CD4-positive, alpha-beta T cell treated with Interleukin-17A for 4 hours (primary cell): ENCODE measurements around the gene ABCC6.

Source experiments
- DNase-seq: peaks from one replicate; pipeline ENCODE4 v3.0.0-alpha.2; 2020; ENCODE audit warnings: mixed read lengths

ABCC6 gene

GRCh38 chr16:16139061-16139460 is 84.2 kb downstream of the ABCC6 start:
- DNase-seq = no peak

DNA sequence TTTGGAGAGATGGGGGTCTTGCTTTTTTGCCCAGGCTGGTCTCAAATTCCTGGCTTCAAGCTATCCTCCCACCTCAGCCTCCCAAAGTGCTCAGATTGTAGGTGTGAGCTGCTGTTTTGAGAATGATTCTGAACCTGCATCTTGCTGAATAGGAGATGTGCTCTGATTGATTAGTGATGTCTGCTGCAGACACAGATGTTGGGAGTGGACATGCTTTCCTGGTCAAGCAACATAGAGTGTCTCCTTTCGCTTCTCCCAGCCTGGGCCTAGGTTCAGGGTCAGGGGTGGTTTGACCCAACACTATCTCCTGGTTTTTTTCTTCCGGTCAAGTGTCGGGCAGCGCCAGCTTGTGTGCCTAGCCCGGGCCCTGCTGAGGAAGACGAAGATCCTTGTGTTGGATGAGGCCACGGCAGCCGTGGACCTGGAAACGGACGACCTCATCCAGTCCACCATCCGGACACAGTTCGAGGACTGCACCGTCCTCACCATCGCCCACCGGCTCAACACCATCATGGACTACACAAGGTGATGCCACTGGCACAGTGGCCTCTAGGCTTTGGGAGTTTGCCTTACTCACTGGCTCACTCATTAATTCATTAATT is 85.2 kb downstream of the ABCC6 start:
- no peak for DNase-seq

- no peak for DNase-seq
These were observed 86.2 kb downstream of the ABCC6 start for GRCh38 chr16:16137110-16137509.

DNA sequence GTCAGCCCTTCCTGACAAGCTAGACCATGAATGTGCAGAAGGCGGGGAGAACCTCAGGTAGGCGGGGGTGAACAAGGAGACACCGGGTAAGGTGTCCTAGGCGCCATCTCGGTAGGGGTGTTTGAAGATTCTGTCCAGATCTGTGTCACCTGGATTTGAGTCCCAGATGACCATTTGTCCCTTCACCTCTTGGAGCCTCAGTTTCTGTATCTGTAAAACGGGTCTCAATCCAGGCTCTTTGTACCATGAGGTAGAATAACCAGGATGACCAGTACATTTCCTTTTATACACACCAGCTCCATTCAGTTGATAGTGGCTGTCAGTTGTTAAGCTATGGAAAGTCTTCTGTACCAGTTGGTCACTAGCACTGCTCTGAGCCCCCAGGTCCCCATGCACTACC is 86.7 kb downstream of the ABCC6 start:
- no peak for DNase-seq

DNA sequence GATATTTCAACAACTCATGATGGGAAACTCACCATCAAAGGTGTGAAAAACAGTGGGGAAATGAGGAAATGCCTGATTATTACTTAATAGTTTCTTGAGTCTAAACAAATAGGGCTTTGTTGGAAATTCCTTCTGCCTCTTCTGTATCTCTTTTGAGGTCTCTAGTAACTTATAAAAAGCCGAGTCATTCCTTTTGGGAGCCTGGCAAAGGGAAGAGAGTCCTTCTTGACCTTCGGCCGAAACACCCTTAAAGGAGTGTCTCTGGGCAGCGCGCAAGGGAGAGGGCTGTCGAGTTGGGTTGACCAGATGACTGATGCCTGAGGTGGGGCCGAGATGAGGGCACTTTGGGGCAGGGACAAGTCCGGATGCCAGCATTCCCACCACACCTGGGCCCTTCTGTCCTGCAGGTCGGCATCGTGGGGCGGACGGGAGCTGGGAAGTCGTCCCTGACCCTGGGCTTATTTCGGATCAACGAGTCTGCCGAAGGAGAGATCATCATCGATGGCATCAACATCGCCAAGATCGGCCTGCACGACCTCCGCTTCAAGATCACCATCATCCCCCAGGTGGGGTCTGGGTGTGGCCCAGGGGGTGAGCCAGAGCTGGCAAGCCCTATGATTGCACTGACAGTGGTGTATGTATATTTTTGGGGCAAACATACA is 89.2 kb downstream of the ABCC6 start:
- DNase-seq = no peak

GRCh38 chr16:16131659-16132058 is 91.6 kb downstream of the ABCC6 start:
- DNase-seq = no peak

- DNase-seq = no peak
These were observed 92.1 kb downstream of the ABCC6 start for GRCh38 chr16:16131204-16131603.

- peak; percentile 70 for DNase-seq
These were observed 95.7 kb downstream of the ABCC6 start for GRCh38 chr16:16127469-16128116.

DNA sequence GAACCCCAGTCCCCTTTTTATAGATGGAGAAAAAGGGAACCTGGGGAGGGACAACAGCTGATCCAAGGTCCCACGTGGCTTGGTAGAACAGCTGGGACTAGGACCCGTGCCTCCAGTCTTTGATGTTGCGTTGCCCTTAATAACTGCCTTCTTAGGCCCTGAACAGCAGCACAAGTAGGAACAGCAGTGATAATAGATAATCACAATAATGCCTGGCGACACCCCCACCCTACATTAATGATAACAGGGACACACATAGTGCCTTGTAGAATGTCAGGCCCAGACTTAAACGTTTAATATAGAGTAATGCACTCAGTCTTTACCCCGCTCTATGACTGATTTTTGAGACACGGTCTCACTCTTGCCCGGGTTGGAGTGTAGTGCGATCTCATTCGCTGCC is 96.4 kb downstream of the ABCC6 start:
- no peak for DNase-seq

DNA sequence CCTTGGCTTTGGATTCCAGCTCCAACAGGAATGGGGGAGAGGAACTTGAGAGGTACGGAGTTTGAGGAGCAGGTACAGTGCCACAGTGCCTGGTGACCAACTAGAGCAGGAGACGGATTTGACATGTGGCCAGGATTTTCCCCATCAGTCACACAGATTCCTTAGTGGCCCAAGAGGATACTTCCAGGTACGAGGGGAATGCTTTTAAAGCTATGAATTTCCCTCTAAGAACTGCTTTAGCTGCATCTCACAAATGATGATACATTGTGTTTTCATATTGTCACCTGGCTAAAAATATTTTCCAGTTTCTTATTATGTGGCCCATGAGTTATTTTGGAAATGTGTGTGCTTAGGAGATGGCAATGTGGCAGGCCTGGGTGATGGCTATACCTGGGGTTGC is 98.3 kb downstream of the ABCC6 start:
- DNase-seq = no peak

- no peak for DNase-seq
These were observed 98.9 kb downstream of the ABCC6 start for GRCh38 chr16:16124438-16124837.

DNA sequence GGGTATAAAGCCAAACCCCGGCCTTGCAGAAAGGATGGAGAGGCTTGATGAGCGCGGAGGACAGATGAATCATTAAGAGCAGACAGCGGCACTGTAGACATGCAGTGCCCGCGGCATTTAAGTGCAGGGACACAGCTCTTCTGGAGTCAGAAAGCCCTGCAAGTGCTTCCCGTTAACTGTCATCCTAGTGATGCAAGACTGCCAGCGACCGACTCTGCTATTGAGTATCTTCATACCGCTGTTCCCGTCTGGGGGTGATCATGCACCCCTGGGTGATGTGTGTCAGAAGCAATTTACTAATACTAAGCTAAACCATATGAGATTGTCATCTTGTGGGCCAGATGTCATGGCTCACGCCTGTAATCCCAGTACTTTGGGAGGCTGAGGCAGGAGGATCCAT is 101.0 kb downstream of the ABCC6 start:
- no peak for DNase-seq

GRCh38 chr16:16121185-16121727 is 102.0 kb downstream of the ABCC6 start:
- no peak for DNase-seq

DNA sequence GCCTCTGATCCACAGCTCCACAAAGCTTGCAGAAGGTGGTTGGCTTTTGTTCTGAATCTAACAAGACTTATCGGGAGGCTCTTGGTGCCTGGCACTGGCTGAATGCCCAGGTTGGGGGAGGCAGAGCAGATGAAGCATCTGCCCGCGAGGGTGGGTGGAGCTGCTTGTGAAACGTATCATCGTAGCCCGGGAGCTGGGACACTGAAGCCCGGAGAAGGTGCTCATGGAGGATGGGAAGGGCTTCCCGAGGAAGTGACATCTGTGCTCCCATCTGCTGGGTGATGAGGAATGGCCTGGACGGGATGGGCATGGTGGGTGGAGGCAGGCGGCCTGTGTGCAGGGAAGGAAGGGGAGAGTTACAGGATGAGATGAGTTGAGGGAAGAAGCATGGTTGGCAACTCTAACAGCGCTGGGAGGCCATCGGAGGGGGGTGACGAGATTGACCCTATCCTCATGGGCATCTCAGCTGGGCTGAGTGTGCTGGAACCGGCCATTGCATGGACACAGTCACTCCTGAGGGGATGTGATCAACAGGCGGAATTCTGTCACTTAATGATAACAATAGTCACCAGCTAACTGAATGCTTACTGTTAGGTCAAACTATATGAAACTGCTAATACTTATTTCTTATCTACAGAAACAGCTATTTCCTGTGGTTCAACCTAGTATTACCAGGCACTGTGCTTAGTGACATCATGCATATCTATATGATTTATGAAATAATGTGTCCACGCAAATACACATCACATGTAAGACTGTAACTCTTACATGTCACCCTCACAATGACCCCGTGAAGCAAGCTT is 102.7 kb downstream of the ABCC6 start:
- DNase-seq = no peak

GRCh38 chr16:16120044-16120381 is 103.3 kb downstream of the ABCC6 start:
- no peak for DNase-seq

- DNase-seq = no peak
These were observed 105.0 kb downstream of the ABCC6 start for GRCh38 chr16:16118337-16118736.

GRCh38 chr16:16116841-16117240 is 106.5 kb downstream of the ABCC6 start:
- no peak for DNase-seq

- DNase-seq = no peak
These were observed 110.2 kb downstream of the ABCC6 start for GRCh38 chr16:16113076-16113475.

DNA sequence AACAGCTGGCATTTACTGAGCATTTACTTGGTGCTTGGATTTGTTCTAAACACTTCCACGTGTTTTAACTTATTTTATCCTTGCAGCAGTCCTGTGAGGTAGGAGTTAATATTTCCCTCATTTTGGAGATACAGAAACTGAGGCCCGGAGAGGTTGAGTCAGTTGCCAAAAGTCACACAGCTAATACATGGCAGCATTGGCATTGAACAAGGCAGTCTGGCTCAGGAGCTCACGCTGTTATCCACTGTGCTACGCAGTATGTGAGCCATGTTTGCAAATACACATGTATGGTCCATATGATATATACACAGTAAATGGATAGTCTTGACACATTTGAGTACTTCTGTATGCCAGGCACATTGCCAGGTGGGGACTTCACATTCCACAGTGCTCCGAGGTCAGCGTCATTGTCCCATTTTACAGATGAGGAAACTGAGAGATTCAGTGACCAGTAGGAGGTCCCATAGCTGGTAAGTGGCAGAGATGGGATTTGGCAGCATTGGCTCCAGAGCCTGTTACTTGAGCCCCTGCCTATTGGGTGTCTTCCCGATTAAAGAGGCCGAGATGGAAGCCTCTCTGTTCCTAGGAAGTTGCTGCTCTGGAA is 110.7 kb downstream of the ABCC6 start:
- no peak for DNase-seq

DNA sequence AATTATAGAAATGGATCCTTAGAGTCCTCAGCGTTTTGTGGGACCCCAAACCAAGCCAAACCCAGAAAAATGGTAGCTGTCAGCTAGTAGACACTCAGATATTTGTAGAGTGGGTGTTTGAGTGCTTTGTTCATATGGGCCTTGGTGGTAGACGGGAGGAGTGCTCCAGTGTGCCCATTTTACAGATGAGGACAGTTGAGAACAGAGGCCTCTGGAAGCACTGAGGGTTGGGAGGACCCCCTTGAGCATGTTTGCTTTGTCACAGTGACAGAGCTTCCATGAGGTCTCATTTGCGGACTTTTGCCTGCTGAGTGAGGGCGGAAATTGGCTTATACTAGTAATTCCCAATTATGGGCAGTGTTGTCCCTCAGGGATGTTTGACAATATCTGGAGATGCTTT is 111.7 kb downstream of the ABCC6 start:
- no peak for DNase-seq

GRCh38 chr16:16110111-16110490 is 113.2 kb downstream of the ABCC6 start:
- no peak for DNase-seq

DNA sequence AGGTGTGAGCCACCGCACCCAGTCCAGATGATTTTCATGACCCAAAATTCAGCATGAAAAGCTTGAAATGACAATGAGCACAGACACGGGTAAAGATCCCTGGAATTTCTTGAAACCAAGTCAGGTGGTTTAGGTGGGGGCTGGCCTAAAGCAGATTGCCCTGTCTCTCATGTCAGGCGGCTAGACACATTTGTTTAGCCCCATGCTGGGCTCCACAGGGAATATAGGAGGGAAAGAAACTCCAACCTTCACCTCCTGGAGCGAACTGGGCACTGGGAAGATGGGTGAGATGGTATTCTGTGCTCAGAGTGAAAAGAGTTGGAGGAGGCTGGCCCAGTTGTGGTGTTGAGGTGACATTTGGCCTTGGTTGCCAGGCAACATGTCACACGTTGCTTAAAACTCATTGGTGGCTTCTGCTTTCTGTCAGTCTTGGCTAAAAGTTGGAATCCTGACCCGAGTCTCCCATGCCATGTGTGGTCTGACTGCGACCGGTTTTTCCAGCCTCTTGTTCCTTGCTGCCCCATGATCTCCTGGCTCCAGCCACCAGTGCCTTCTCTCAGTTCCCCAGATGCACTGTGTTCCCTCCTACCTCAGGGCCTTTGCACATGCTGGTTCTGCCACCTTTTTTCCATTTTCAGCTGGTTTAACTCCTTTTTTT is 113.7 kb downstream of the ABCC6 start:
- no peak for DNase-seq

- DNase-seq = no peak
These were observed 114.5 kb downstream of the ABCC6 start for GRCh38 chr16:16108759-16109158.
